Epithelial cell of alveolus of lung (primary cell): ENCODE results near the gene RMDN2. TPM values are rescaled to one million over a fixed set of nuclear protein-coding genes. Genes with fewer than 3 reads are reported as not detected.

Experiments
- total RNA-seq: library from RNA; depleted of rRNA; stranded (reverse); fragments of >200 nt; gene quantifications from 2 replicates; pipeline ENCODE4 v1.2.1, GENCODE V29; 2015

RMDN2 gene
- total RNA-seq = 2.2 and 5.0 TPM in 2 replicates

GRCh38 chr2:37925063-37925897 is at the start of gene RMDN2:
Gene RMDN2, plus strand, starts transcription at chr2:37925287. Its CDS starts 3,991 bp downstream, at chr2:37929278.

Other genes starting within 250 kb of the RMDN2 start
- gene CYP1B1, start 150.9 kb downstream of the RMDN2 start, total RNA-seq = 112 and 177 TPM in 2 replicates